Measurements from ENCODE around the gene PLD5. TPM values are rescaled to one million over a fixed set of nuclear protein-coding genes. Genes with fewer than 3 reads are reported as not detected.

The PLD5 gene
- total and polyA plus RNA-seq, 2 donors (not counting 3 experiments of a cell fraction or from before 2014, with no cell fraction given): not detected

DNA sequence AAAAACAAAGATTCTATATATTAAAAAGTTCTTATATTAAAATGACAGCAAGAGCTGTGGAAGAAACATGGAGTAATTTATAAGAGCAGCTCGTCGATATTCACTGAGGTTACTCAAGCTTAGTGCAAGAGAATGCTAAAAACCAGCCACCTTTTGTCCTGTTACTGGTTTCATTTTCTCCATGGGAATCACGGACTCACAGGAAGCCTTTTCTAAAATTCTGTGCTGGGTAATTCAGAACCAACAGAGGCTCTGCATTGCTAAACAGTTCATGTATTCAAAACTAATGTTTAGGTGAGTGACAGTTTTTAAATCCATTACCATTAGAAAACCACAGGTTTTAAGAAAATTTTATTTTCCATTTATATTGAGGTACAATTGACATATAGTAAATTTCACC lies 377.8 kb downstream of the PLD5 start:
- Histone ChIP-seq H3K36me3 (ENCODE audit: control insufficient read depth in 2 of 2, extremely low read depth in 1 of 2, insufficient read depth in 2 of 2, low read length in 2 of 2) (no peaks in the 10 kb centered on the region), H2AFZ (ENCODE audit: low read depth, low read length) (no peak overlapping the region), H3K27me3 (ENCODE audit: control insufficient read depth in 2 of 2, insufficient read depth in 2 of 2, low read length in 2 of 2) (no peaks in the 10 kb centered on the region), H4K20me1 (replicated peaks; ENCODE audit: control insufficient read depth, extremely low read depth, insufficient read depth, low read length) (no peaks in the 10 kb centered on the region), H3K9me3 (replicated peaks; ENCODE audit: control insufficient read depth, insufficient read depth, low read length) (peaks cover 2% of the 10 kb centered on the region), H3K4me1 (ENCODE audit: control insufficient read depth, extremely low read depth, insufficient read depth, low read length) (no peaks in the 10 kb centered on the region), H3K9ac (replicated peaks; ENCODE audit: extremely low read depth, insufficient read depth, low read length) (no peak overlapping the region), H3K4me2 (ENCODE audit: insufficient read depth, low read length) (no peak overlapping the region), H3K9me1 (replicated peaks; ENCODE audit: control insufficient read depth, extremely low read depth, insufficient read depth, low read length) (no peaks in the 10 kb centered on the region), H3K27ac (ENCODE audit: insufficient read depth, low read depth, low read length) (no peak overlapping the region), H3K4me3 (replicated peaks in 1 of 3; ENCODE audit: insufficient read depth in 1 of 3, low read depth in 1 of 3, low read length in 3 of 3) (no peak overlapping the region), H3K79me2 (ENCODE audit: control insufficient read depth, insufficient read depth, low read length) (no peaks in the 10 kb centered on the region)
- POLR2A ChIA-PET: no interaction called here
- intact Hi-C loops (cut with micrococcal nuclease): no loop called here
- FAIRE-seq (no peak), DNase-seq (ENCODE audit: low read depth, low spot score) (no peak)
- dilution Hi-C loops (cut with MboI; ENCODE audit: extremely low pct_ligation_motif_present, low sequenced_read_pairs): no loop called here
- no peak for TF ChIP-seq CTCF (IDR thresholded peaks at IDR 0.05; ENCODE audit: extremely low read depth in 1 of 2, insufficient read depth in 1 of 2, low read depth in 1 of 2, low read length in 2 of 2)
- TF ChIP-seq JUN (IDR thresholded peaks at IDR 0.05; ENCODE audit: borderline replicate concordance, insufficient read depth, insufficient read length, low read depth): no peak
- no peak for TF ChIP-seq GATA2 (IDR thresholded peaks at IDR 0.05; ENCODE audit: insufficient read depth, insufficient read length, low read depth, low read length)
- TF ChIP-seq MAX (IDR thresholded peaks at IDR 0.05; ENCODE audit: insufficient read depth, insufficient read length): no peak
- TF ChIP-seq POLR2AphosphoS5 (IDR thresholded peaks at IDR 0.05; ENCODE audit: insufficient read depth, low read depth, low read length): no peak
- TF ChIP-seq MYC (IDR thresholded peaks at IDR 0.05; ENCODE audit: low read depth, low read length): no peak
- no peak for TF ChIP-seq POLR2A (IDR thresholded peaks at IDR 0.05; ENCODE audit: low read depth, low read length)
- TF ChIP-seq FOS (IDR thresholded peaks at IDR 0.05; ENCODE audit: borderline replicate concordance, insufficient read depth, low read length): no peak
- TF ChIP-seq EZH2 (IDR thresholded peaks at IDR 0.05; ENCODE audit: borderline replicate concordance, low read depth, low read length, severe bottlenecking): no peak
- CTCF ChIA-PET: no interaction called here
- no TSS peak for BruUV-seq (replicated peaks)

Measured in endothelial cell of umbilical vein (primary cell).